Stimulated activated CD8-positive, alpha-beta memory T cell treated with anti-CD3 and anti-CD28 coated beads, Interleukin-15, amount 100 ng/mL, for 4 hours (primary cell): ENCODE measurements around the gene SNAP47.
"Not testable (repeated sequence)": the region's sequence is repeated elsewhere in the genome, so short reads cannot be mapped to it uniquely, and the experiment has no call there.

Experiments used
- DNase-seq, 2 donors: peaks; one replicate each; pipeline ENCODE4 v3.0.0-alpha.2; 2020; ENCODE audit warnings: low read depth in 2 of 2

Gene SNAP47

GRCh38 chr1:227734856-227735538 is at the start of gene SNAP47, which contains the start of gene JMJD4:
SNAP47 (plus strand) TSS chr1:227735435; CDS start chr1:227747737, 12,302 bp downstream.
JMJD4 (minus strand) TSS chr1:227735302; CDS start chr1:227735273, 29 bp downstream.
- DNase-seq = peak; percentile 82 to 86

- DNase-seq = no peak
Observed at GRCh38 chr1:227685807-227686206, 49.4 kb upstream of the SNAP47 start.

GRCh38 chr1:227697321-227697864 is 37.8 kb upstream of the SNAP47 start:
- DNase-seq = no peak

- not testable (repeated sequence) for DNase-seq
Observed at GRCh38 chr1:227701631-227702030, 33.6 kb upstream of the SNAP47 start.

GRCh38 chr1:227707846-227708245 is 27.4 kb upstream of the SNAP47 start:
- DNase-seq = no peak

- no peak for DNase-seq
Observed at GRCh38 chr1:227709451-227709850, 25.8 kb upstream of the SNAP47 start.

- DNase-seq = not testable (repeated sequence)
Observed at GRCh38 chr1:227710474-227710873, 24.8 kb upstream of the SNAP47 start.

GRCh38 chr1:227712648-227713047 is 22.6 kb upstream of the SNAP47 start:
- no peak for DNase-seq

- DNase-seq = no peak
Observed at GRCh38 chr1:227718932-227719331, 16.3 kb upstream of the SNAP47 start.

- no peak for DNase-seq
Observed at GRCh38 chr1:227723474-227723873, 11.8 kb upstream of the SNAP47 start.

GRCh38 chr1:227725046-227725445 is 10.2 kb upstream of the SNAP47 start:
- no peak for DNase-seq

- no peak for DNase-seq
Observed at GRCh38 chr1:227726318-227726717, 8.9 kb upstream of the SNAP47 start.

- no peak for DNase-seq
Observed at GRCh38 chr1:227726924-227727599, 8.2 kb upstream of the SNAP47 start.

- peak; percentile 30 to 34 for DNase-seq
Observed at GRCh38 chr1:227728059-227728891, 7.0 kb upstream of the SNAP47 start.

GRCh38 chr1:227728892-227729143 is 6.4 kb upstream of the SNAP47 start:
- DNase-seq = no peak

- DNase-seq = no peak
Observed at GRCh38 chr1:227729144-227729880, 5.9 kb upstream of the SNAP47 start.

GRCh38 chr1:227729881-227730629 is 5.2 kb upstream of the SNAP47 start:
- no peak for DNase-seq

- DNase-seq = no peak
Observed at GRCh38 chr1:227730630-227731151, 4.5 kb upstream of the SNAP47 start.

- DNase-seq = no peak
Observed at GRCh38 chr1:227731241-227731677, 4.0 kb upstream of the SNAP47 start.
